ENCODE data around the gene PDXK.

- TF ChIP-seq FOXK2 (IDR thresholded peaks at IDR 0.05) (peak; percentile 16; the same call in 1 of the 2 replicates), FOXM1 (IDR thresholded peaks at IDR 0.05; ENCODE audit: low read depth, low read length) (no peak), USF1 (IDR thresholded peaks at IDR 0.05; ENCODE audit: borderline replicate concordance, extremely low read length, insufficient read depth, low read depth, low read length) (peak; percentile 23), CTCF (IDR thresholded peaks at IDR 0.05 in 2 of 3, conservative IDR thresholded peaks at IDR 0.05 in 1 of 3; ENCODE audit: control insufficient read depth in 2 of 3, extremely low read depth in 1 of 3, insufficient read depth in 1 of 3, low read depth in 3 of 3, low read length in 3 of 3) (peak; percentile 88 to 100 (median 99); a peak in 5 of 6 replicates), ATF2 (IDR thresholded peaks at IDR 0.05; ENCODE audit: low read length) (no peak), MEF2A (IDR thresholded peaks at IDR 0.05; ENCODE audit: insufficient read depth, low read depth, low read length) (no peak), CEBPB (IDR thresholded peaks at IDR 0.05; ENCODE audit: borderline replicate concordance in 1 of 2, low read depth in 2 of 2, low read length in 2 of 2) (no peak), TARDBP (IDR thresholded peaks at IDR 0.05; ENCODE audit: borderline replicate concordance) (no peak), GABPA (IDR thresholded peaks at IDR 0.05; ENCODE audit: low read depth) (no peak)
Measured at GRCh38 chr21:43789276-43790009, 70.5 kb downstream of the PDXK start, which contains the start of gene RRP1.

All from GM12878 (cell line).